HepG2 (cell line): Measurements from ENCODE around the gene TP53I3. TPM values are rescaled to one million over a fixed set of nuclear protein-coding genes. Genes with fewer than 3 reads are reported as not detected.

Experiments used
- BATF2 ChIP-seq: sonication (generic); formaldehyde crosslinking; IDR thresholded peaks from 2 replicates; pipeline ENCODE4 v1.8.0; 2022; ENCODE audit warnings: mild to moderate bottlenecking, missing genetic modification reagents, moderate library complexity
- CBX2 ChIP-seq, 2 experiments: fragments of 200-600 bp in 1 of 2; sonication (generic); formaldehyde crosslinking in 1 of 2; IDR thresholded peaks; 2 replicates each; pipeline versions ENCODE4 v1.7.0 to v1.8.1; 2018 to 2022; ENCODE audit warnings: low read depth in 2 of 2, low read length in 1 of 2, mild to moderate bottlenecking in 1 of 2, missing genetic modification reagents in 1 of 2
- GABPB1 ChIP-seq: IDR thresholded peaks from 2 replicates; pipeline ENCODE4 v1.6.1; 2016; ENCODE audit warnings: mild to moderate bottlenecking, missing genetic modification reagents, moderate library complexity, missing compliant biosample characterization
- HIVEP1 ChIP-seq: sonication (generic); formaldehyde crosslinking; IDR thresholded peaks from 2 replicates; pipeline ENCODE4 v1.4.0; 2020; ENCODE audit warnings: mild to moderate bottlenecking, missing genetic modification reagents
- MTF1 ChIP-seq: sonication (generic); formaldehyde crosslinking; IDR thresholded peaks from 2 replicates; pipeline ENCODE4 v1.5.0; 2020; ENCODE audit warnings: missing genetic modification reagents
- POLR2AphosphoS2 ChIP-seq: IDR thresholded peaks from 2 replicates; pipeline ENCODE4 v1.6.1; 2011; ENCODE audit warnings: low read depth, low read length, improper control_type of control experiment
- TCF12 ChIP-seq, 2 experiments: fragments of 450-650 bp in 1 of 2; sonication (generic) in 1 of 2; formaldehyde crosslinking in 1 of 2; IDR thresholded peaks; 2 replicates each; pipeline versions ENCODE4 v1.6.1 to v1.8.0; 2017 to 2022; ENCODE audit warnings: antibody characterized with exemption in 1 of 2, mild to moderate bottlenecking in 1 of 2, missing genetic modification reagents in 1 of 2, moderate library complexity in 1 of 2
- ZBTB7B ChIP-seq: sonication (generic); formaldehyde crosslinking; IDR thresholded peaks from 2 replicates; pipeline ENCODE4 v1.4.0; 2020; ENCODE audit warnings: missing genetic modification reagents
- ZMYM3 ChIP-seq: sonication (generic); formaldehyde crosslinking; IDR thresholded peaks from 2 replicates; pipeline ENCODE4 v1.5.1; 2020; ENCODE audit warnings: mild to moderate bottlenecking, missing genetic modification reagents
- ZNF12 ChIP-seq: sonication (generic); formaldehyde crosslinking; IDR thresholded peaks from 2 replicates; pipeline ENCODE4 v1.5.0; 2020; ENCODE audit warnings: missing genetic modification reagents
- ZNF414 ChIP-seq: sonication (generic); formaldehyde crosslinking; IDR thresholded peaks from 2 replicates; pipeline ENCODE4 v1.5.0; 2020; ENCODE audit warnings: missing genetic modification reagents
- ZNF569 ChIP-seq: sonication (generic); formaldehyde crosslinking; IDR thresholded peaks from 2 replicates; pipeline ENCODE4 v1.5.0; 2020; ENCODE audit warnings: mild to moderate bottlenecking, missing genetic modification reagents, moderate library complexity, borderline replicate concordance
- ZNF570 ChIP-seq: sonication (generic); formaldehyde crosslinking; IDR thresholded peaks from 2 replicates; pipeline ENCODE4 v1.4.0; 2020; ENCODE audit warnings: mild to moderate bottlenecking, missing genetic modification reagents, borderline replicate concordance
- ZNF605 ChIP-seq: sonication (generic); formaldehyde crosslinking; IDR thresholded peaks from 2 replicates; pipeline ENCODE4 v1.8.0; 2022; ENCODE audit warnings: mild to moderate bottlenecking, missing genetic modification reagents
- ZNF749 ChIP-seq: sonication (generic); formaldehyde crosslinking; IDR thresholded peaks from 2 replicates; pipeline ENCODE4 v1.8.0; 2022; ENCODE audit warnings: mild to moderate bottlenecking, missing genetic modification reagents, moderate library complexity, borderline replicate concordance
- ZNF784 ChIP-seq: sonication (generic); formaldehyde crosslinking; IDR thresholded peaks from 2 replicates; pipeline ENCODE4 v1.5.1; 2020; ENCODE audit warnings: missing genetic modification reagents, mild to moderate bottlenecking, borderline replicate concordance
- ZSCAN9 ChIP-seq: IDR thresholded peaks from 2 replicates; pipeline ENCODE4 v1.6.1; 2016; ENCODE audit warnings: borderline replicate concordance
- polyA plus RNA-seq, 8 experiments: library from polyadenylated mRNA; depleted of rRNA in 3 of 8; stranded (reverse) in 7 of 8; unstranded in 1 of 8; fragments of >200 nt; fragmentation: Illumina TruSeq in 4 of 8; extraction: Trizol in 4 of 8; gene quantifications; 2 replicates each; pipeline versions ENCODE4 v1.2.1 to v1.2.3, GENCODE V29; 2011 to 2016; ENCODE audit warnings: low read depth in 4 of 8, missing spikeins in 1 of 8, mixed read lengths in 1 of 8; ENCODE audit not compliant: insufficient read depth in 1 of 8
- total RNA-seq, 5 experiments: library from RNA; depleted of rRNA; stranded (reverse); fragments of >200 nt; fragmentation: Illumina TruSeq; extraction: Trizol; gene quantifications; 2 replicates each; pipeline ENCODE4 v1.2.3, GENCODE V29; 2016; ENCODE audit warnings: low read depth in 1 of 5
- TF ChIP-seq, protein P1 (sequence below): sonication (generic); formaldehyde crosslinking; IDR thresholded peaks from 2 replicates; pipeline ENCODE4 v1.5.1; 2020; ENCODE audit warnings: mild to moderate bottlenecking, missing genetic modification reagents, moderate library complexity
- TF ChIP-seq, protein P2 (sequence below): sonication (generic); formaldehyde crosslinking; IDR thresholded peaks from 2 replicates; pipeline ENCODE4 v1.8.0; 2022; ENCODE audit warnings: missing genetic modification reagents, mild to moderate bottlenecking, inconsistent platforms, borderline replicate concordance

The TP53I3 gene
- total and polyA plus RNA-seq, 2 of the 13 experiments (the other 11 are each of a cell fraction or from before 2014, with no cell fraction given) = 25.0 to 44.1 TPM

DNA sequence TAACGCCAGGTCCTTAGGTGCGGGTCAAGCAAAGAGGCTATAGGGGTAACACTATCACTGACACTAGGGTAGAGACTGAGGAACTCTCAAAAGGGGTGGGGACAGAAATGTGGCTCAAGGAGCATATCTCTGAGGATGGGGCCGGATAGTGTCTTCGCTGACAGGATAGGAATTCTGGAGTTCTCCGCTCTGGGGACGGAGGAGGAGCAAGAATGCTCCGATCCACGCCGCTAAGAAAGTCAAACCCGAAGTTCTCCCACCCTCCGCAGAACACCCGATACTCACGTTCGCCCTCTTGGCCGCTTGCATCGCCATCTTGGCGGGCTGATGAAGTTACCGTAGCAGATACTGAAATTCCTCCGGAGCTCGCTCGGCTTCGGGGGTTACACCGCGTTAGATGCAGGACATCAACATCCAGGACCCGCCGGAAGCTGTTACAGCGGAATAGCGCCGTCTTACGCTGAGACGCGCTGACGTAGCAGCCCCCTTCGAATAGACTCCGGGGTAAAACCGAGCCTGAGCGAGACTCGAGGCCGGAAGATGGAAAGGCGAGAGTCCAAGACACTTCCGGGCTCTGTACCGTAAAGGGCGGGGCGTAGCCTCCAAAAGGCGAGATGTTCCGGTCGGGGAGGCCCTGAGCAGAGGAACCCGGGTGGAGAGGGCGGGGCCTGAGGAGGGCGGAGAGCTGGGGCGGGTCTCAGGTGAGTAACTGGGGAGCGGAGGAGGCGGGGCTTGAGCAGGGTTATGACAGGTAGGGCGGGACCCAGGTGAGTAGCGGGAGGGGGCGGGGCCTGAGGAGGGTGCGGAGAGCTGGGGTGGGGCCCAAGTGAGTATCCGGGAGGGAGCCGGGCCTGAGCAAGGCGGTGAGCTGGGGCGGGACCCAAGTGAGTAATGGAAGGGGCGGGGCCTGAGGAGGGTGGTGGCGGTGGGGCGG, 8.5 kb downstream of the TP53I3 start, which contains the start of gene SF3B6 (continued):
- TF ChIP-seq, protein P1, sequence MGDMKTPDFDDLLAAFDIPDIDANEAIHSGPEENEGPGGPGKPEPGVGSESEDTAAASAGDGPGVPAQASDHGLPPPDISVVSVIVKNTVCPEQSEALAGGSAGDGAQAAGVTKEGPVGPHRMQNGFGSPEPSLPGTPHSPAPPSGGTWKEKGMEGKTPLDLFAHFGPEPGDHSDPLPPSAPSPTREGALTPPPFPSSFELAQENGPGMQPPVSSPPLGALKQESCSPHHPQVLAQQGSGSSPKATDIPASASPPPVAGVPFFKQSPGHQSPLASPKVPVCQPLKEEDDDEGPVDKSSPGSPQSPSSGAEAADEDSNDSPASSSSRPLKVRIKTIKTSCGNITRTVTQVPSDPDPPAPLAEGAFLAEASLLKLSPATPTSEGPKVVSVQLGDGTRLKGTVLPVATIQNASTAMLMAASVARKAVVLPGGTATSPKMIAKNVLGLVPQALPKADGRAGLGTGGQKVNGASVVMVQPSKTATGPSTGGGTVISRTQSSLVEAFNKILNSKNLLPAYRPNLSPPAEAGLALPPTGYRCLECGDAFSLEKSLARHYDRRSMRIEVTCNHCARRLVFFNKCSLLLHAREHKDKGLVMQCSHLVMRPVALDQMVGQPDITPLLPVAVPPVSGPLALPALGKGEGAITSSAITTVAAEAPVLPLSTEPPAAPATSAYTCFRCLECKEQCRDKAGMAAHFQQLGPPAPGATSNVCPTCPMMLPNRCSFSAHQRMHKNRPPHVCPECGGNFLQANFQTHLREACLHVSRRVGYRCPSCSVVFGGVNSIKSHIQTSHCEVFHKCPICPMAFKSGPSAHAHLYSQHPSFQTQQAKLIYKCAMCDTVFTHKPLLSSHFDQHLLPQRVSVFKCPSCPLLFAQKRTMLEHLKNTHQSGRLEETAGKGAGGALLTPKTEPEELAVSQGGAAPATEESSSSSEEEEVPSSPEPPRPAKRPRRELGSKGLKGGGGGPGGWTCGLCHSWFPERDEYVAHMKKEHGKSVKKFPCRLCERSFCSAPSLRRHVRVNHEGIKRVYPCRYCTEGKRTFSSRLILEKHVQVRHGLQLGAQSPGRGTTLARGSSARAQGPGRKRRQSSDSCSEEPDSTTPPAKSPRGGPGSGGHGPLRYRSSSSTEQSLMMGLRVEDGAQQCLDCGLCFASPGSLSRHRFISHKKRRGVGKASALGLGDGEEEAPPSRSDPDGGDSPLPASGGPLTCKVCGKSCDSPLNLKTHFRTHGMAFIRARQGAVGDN (CRISPR knock-in tag) = peak; percentile 97
- TF ChIP-seq GABPB1 (CRISPR knock-in tag) (peak; percentile 99), ZMYM3 (CRISPR knock-in tag) (peak; percentile 77; the same call in 1 of the 2 replicates), ZNF569 (CRISPR knock-in tag) (peak; percentile 65; the same call in 1 of the 2 replicates), TCF12 (IDR thresholded peaks at IDR 0.05) (no peak), TCF12 (CRISPR knock-in tag; IDR thresholded peaks at IDR 0.05) (peak; percentile 88), HIVEP1 (peak; percentile 95; the same call in 1 of the 2 replicates), MTF1 (CRISPR knock-in tag) (no peak), POLR2AphosphoS2 (no peak), ZBTB7B (CRISPR knock-in tag) (peak; percentile 92), ZNF749 (CRISPR knock-in tag) (peak; percentile 87; the same call in 1 of the 2 replicates), BATF2 (peak; percentile 43), ZNF12 (CRISPR knock-in tag) (peak; percentile 79; the same call in 1 of the 2 replicates), ZNF414 (CRISPR knock-in tag) (peak; percentile 89; the same call in 1 of the 2 replicates), ZNF570 (no peak), ZSCAN9 (CRISPR knock-in tag) (peak; percentile 98), ZNF784 (CRISPR knock-in tag) (peak; percentile 82; the same call in 1 of the 2 replicates), ZNF605 (CRISPR knock-in tag) (peak; percentile 97), CBX2 (IDR thresholded peaks at IDR 0.05; ENCODE audit: low read depth, low read length) (no peak), CBX2 (CRISPR knock-in tag; IDR thresholded peaks at IDR 0.05; ENCODE audit: low read depth) (peak; percentile 15; the same call in 1 of the 2 replicates)
- TF ChIP-seq, protein P2, sequence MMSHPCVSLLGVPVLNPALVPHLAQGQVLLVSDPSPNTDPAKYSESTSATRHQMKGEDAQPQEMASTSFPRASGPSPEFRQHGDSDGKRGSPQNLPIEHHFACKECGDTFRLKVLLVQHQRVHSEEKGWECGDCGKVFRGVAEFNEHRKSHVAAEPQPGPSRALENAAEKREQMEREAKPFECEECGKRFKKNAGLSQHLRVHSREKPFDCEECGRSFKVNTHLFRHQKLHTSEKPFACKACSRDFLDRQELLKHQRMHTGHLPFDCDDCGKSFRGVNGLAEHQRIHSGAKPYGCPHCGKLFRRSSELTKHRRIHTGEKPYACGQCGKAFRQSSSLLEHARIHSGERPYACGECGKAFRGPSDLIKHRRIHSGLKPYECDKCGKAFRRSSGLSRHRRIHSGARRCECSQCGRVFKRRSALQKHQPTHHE = no peak; the same call in 1 of the 2 replicates
